NCI-H526 treated with DMSO at 0.1 percent for 48 hours (cell line): ENCODE data around the gene FSIP1.

Experiments used
- DNase-seq: peaks from one replicate; lab custom pipeline; 2025; lab: John Stamatoyannopoulos, UW

FSIP1 gene

GRCh38 chr15:39618063-39618823 lies 164.4 kb downstream of the FSIP1 start:
- DNase-seq = no peak

GRCh38 chr15:39616731-39617455 lies 165.7 kb downstream of the FSIP1 start:
- DNase-seq = no peak

GRCh38 chr15:39613861-39614260 lies 168.8 kb downstream of the FSIP1 start:
- no peak for DNase-seq

GRCh38 chr15:39613271-39613670 lies 169.4 kb downstream of the FSIP1 start:
- no peak for DNase-seq

- no peak for DNase-seq
Measured at GRCh38 chr15:39610665-39611064, 172.0 kb downstream of the FSIP1 start.

- DNase-seq = no peak
Measured at GRCh38 chr15:39609166-39609916, 173.3 kb downstream of the FSIP1 start.

- no peak for DNase-seq
Measured at GRCh38 chr15:39608185-39609139, 174.2 kb downstream of the FSIP1 start.

- no peak for DNase-seq
Measured at GRCh38 chr15:39605146-39605545, 177.5 kb downstream of the FSIP1 start.

GRCh38 chr15:39602143-39602542 lies 180.5 kb downstream of the FSIP1 start:
- no peak for DNase-seq

GRCh38 chr15:39599871-39600270 lies 182.8 kb downstream of the FSIP1 start:
- DNase-seq = no peak

- DNase-seq = no peak
Measured at GRCh38 chr15:39598958-39599845, 183.4 kb downstream of the FSIP1 start.

- DNase-seq = no peak
Measured at GRCh38 chr15:39598186-39598850, 184.3 kb downstream of the FSIP1 start.

- no peak for DNase-seq
Measured at GRCh38 chr15:39597751-39598185, 184.9 kb downstream of the FSIP1 start.

GRCh38 chr15:39597336-39597735 lies 185.3 kb downstream of the FSIP1 start:
- DNase-seq = no peak

GRCh38 chr15:39596358-39597051 lies 186.1 kb downstream of the FSIP1 start:
- DNase-seq = no peak

GRCh38 chr15:39595338-39596221 lies 187.1 kb downstream of the FSIP1 start:
- DNase-seq = no peak

GRCh38 chr15:39594446-39595337 lies 187.9 kb downstream of the FSIP1 start:
- no peak for DNase-seq
